Stomach (tissue), 19 donors: ENCODE data around the gene LILRA2. TPM values are rescaled to one million over a fixed set of nuclear protein-coding genes. Genes with fewer than 3 reads are reported as not detected.

Source experiments
- DNase-seq, 2 donors: peaks; one replicate each; pipeline versions ENCODE4 v3.0.0 to v3.0.0-alpha.2; 2013 to 2019
- H3K27ac ChIP-seq, 5 donors: fragments of 200-600 bp in 4 of 5; sonication (generic) in 4 of 5; one replicate each; pipeline ENCODE4 v1.5.1; 2013 to 2019; ENCODE audit warnings: mild to moderate bottlenecking in 1 of 5, moderate library complexity in 1 of 5
- H3K27me3 ChIP-seq, 3 donors: fragments of 200-600 bp; sonication (generic); one replicate each; pipeline ENCODE4 v1.5.1; 2017 to 2019; ENCODE audit warnings: mixed run types in 1 of 3
- H3K36me3 ChIP-seq, 4 donors: fragments of 200-600 bp; sonication (generic); 1 replicate in 3 of 4; 2 replicates in 1 of 4; pipeline ENCODE4 v1.5.1; 2016 to 2019
- H3K4me1 ChIP-seq, 4 donors: fragments of 200-600 bp; sonication (generic); one replicate each; pipeline ENCODE4 v1.5.1; 2016 to 2019
- H3K4me3 ChIP-seq, 4 donors: fragments of 200-600 bp; sonication (generic) in 3 of 4; one replicate each; pipeline ENCODE4 v1.5.1; 2016 to 2019; ENCODE audit warnings: mild to moderate bottlenecking in 1 of 4
- H3K9me3 ChIP-seq, 4 donors: fragments of 200-600 bp; sonication (generic); one replicate each; pipeline ENCODE4 v1.5.1; 2016 to 2019
- CTCF ChIP-seq, 7 experiments: fragments of 450-650 bp in 4 of 7; fragments of 200-600 bp in 3 of 7; sonication (generic) in 3 of 7; IDR thresholded peaks; one replicate each; pipeline ENCODE4 v1.5.1; 2016 to 2019; ENCODE audit warnings: antibody characterized with exemption in 7 of 7, control low read depth in 2 of 7, mild to moderate bottlenecking in 1 of 7
- EP300 ChIP-seq: sonication (generic); formaldehyde crosslinking; IDR thresholded peaks from one replicate; pipeline ENCODE4 v1.6.1; 2017; ENCODE audit warnings: antibody characterized with exemption
- POLR2A ChIP-seq, 4 donors: fragments of 450-650 bp; IDR thresholded peaks; one replicate each; pipeline ENCODE4 v1.6.1; 2016; ENCODE audit warnings: antibody characterized with exemption in 4 of 4, control low read depth in 2 of 4, mild to moderate bottlenecking in 1 of 4, moderate library complexity in 1 of 4
- POLR2AphosphoS5 ChIP-seq, 3 donors: sonication (generic); formaldehyde crosslinking; IDR thresholded peaks; one replicate each; pipeline ENCODE4 v1.6.1; 2016; ENCODE audit warnings: antibody characterized with exemption in 3 of 3
- WGBS, 5 donors: extraction: QIAGEN DNeasy Blood & Tissue Kit in 3 of 5; methylation state at CpG; one replicate each; pipeline versions ENCODE4 v1.1.5 to v1.1.7; 2013 to 2018; 5-methylcytosine and 5-hydroxymethylcytosine counted together
- intact Hi-C: fragments of 100-400 bp; cut with DNase I; formaldehyde crosslinking; loops from one replicate; pipeline ENCODE4 v1.15.1; 2023; ENCODE audit warnings: low total_unique reads
- long read RNA-seq, 10 donors: transcript quantifications; one replicate each; lab custom pipeline, GENCODE V29; 2026
- polyA plus RNA-seq, 3 donors: library from polyadenylated mRNA; stranded (reverse); fragments of 200-250 nt; gene quantifications; one replicate each; pipeline ENCODE4 v1.2.3, GENCODE V29; 2013
- total RNA-seq, 5 donors: library from RNA; depleted of rRNA; stranded (reverse); fragments of >200 nt; gene quantifications; one replicate each; pipeline versions ENCODE4 v1.1.0 to v1.2.3, GENCODE V29; 2014 to 2016
- donor health status: healthy with polysubstance abuse.
- donor health status: Bipolar disorder and iron deficiency.
- donor health status: healthy.

The LILRA2 gene
- total RNA-seq (1 to 10 TPM in 2 of 5 donors, under 1 TPM in 1, not detected in 2; 0.37 to 7.8 (median 2.3) TPM), polyA plus RNA-seq (1 to 10 TPM in 1 of 3 donors, under 1 TPM in 2; 0.20 to 2.1 (median 0.61) TPM)
- long read RNA-seq, donor 1, result 0 reads
- long read RNA-seq, donor 2, result 0 reads
- long read RNA-seq, donor 3, result 0 reads
- long read RNA-seq, donor 4, result 0 reads
- long read RNA-seq, donor 5, result 0 reads
- long read RNA-seq, donor 6, result 0 reads
- long read RNA-seq, donor 7, result 0 reads
- long read RNA-seq, donor 8, result 0 reads
- long read RNA-seq, donor 9, result 0 reads
- long read RNA-seq, donor 10, result 0 reads

- no peak for TF ChIP-seq POLR2A (IDR thresholded peaks at IDR 0.05)
- TF ChIP-seq POLR2AphosphoS5 (IDR thresholded peaks at IDR 0.05), result no peak
- TF ChIP-seq CTCF (IDR thresholded peaks at IDR 0.05), result no peak
- no peak for TF ChIP-seq EP300
- peak within 1 kb of the TSS in 3 of 5 donors; percentile 15 to 66 (median 58) for H3K27ac ChIP-seq
- 50 to 68% (median 52%) methylated on average over 7 to 10 of the region's 10 CpGs for WGBS, 5 donors
- DNase-seq, result no peak
- intact Hi-C loops, result no loop called here
- H3K4me3 ChIP-seq, result peak within 1 kb of the TSS in 3 of 4 donors; percentile 5 to 33 (median 16)
- no peaks in the 10 kb centered on the region for H3K4me1 ChIP-seq
- peaks cover 0 to 54% (median 0%) of the 10 kb centered on the region in 3 donors for H3K27me3 ChIP-seq
- no peaks in the 10 kb centered on the region for H3K36me3 ChIP-seq
- H3K9me3 ChIP-seq, result no peaks in the 10 kb centered on the region
Observed at GRCh38 chr19:54573330-54573872, at the start of gene LILRA2. Gene LILRA2 (plus strand): TSS chr19:54573790. CDS start chr19:54573879, 89 bp downstream.

- DNase-seq, result no peak
Observed at GRCh38 chr19:54525636-54526035, 48.0 kb upstream of the LILRA2 start.

GRCh38 chr19:54526972-54527371, 46.6 kb upstream of the LILRA2 start:
- DNase-seq, result no peak
- TF ChIP-seq POLR2A (IDR thresholded peaks at IDR 0.05) (no peak), CTCF (IDR thresholded peaks at IDR 0.05) (no peak), POLR2AphosphoS5 (IDR thresholded peaks at IDR 0.05) (no peak), EP300 (no peak)
- no peak overlapping the region for H3K4me3 ChIP-seq
- H3K4me1 ChIP-seq, result no peaks in the 10 kb centered on the region
- no peaks in the 10 kb centered on the region for H3K9me3 ChIP-seq
- H3K27ac ChIP-seq, result no peak overlapping the region
- peaks cover 0 to 42% (median 4%) of the 10 kb centered on the region in 3 donors for H3K27me3 ChIP-seq
- intact Hi-C loops, result no loop called here
- H3K36me3 ChIP-seq, result no peaks in the 10 kb centered on the region
- WGBS, 5 donors, result 89 to 93% (median 91%) methylated on average over 26 of the region's 26 CpGs

More at GRCh38 chr19:54525636-54526035, 48.0 kb upstream of the LILRA2 start:
- H3K36me3 ChIP-seq, result no peaks in the 10 kb centered on the region
- no peak overlapping the region for H3K27ac ChIP-seq
- no peak for TF ChIP-seq POLR2A (IDR thresholded peaks at IDR 0.05)
- no peak for TF ChIP-seq EP300
- TF ChIP-seq POLR2AphosphoS5 (IDR thresholded peaks at IDR 0.05), result no peak
- TF ChIP-seq CTCF (IDR thresholded peaks at IDR 0.05), result no peak
- no peaks in the 10 kb centered on the region for H3K9me3 ChIP-seq
- H3K27me3 ChIP-seq, result peaks cover 0 to 51% (median 4%) of the 10 kb centered on the region in 3 donors
- intact Hi-C loops, result no loop called here
- no peaks in the 10 kb centered on the region for H3K4me1 ChIP-seq
- H3K4me3 ChIP-seq, result no peak overlapping the region
- WGBS, 5 donors, result 64 to 73% (median 70%) methylated on average over 5 of the region's 5 CpGs

- DNase-seq, result no peak
- Histone ChIP-seq H3K27ac (no peak overlapping the region), H3K36me3 (no peaks in the 10 kb centered on the region), H3K4me1 (no peaks in the 10 kb centered on the region), H3K27me3 (peaks cover 0 to 58% (median under 1%) of the 10 kb centered on the region in 3 donors), H3K9me3 (no peaks in the 10 kb centered on the region), H3K4me3 (no peak overlapping the region)
- WGBS, 5 donors, result 49 to 65% (median 57%) methylated on average over 5 of the region's 5 CpGs
- TF ChIP-seq CTCF (IDR thresholded peaks at IDR 0.05), result no peak
- no peak for TF ChIP-seq POLR2AphosphoS5 (IDR thresholded peaks at IDR 0.05)
- TF ChIP-seq EP300, result no peak
- TF ChIP-seq POLR2A (IDR thresholded peaks at IDR 0.05), result no peak
- intact Hi-C loops, result no loop called here
Observed at GRCh38 chr19:54530866-54531265, 42.7 kb upstream of the LILRA2 start.
